Measurements from ENCODE around the gene ODC1.

The ODC1 gene

GRCh38 chr2:10452956-10453904, 5.1 kb upstream of the ODC1 start:
- TF ChIP-seq CTCF (IDR thresholded peaks at IDR 0.05) (no peak), ZFX (IDR thresholded peaks at IDR 0.05; ENCODE audit: borderline replicate concordance) (no peak)
- H3K27ac ChIP-seq, result 0 out of 2 replicates have a peak overlapping the region, but pooled peaks have one; percentile 56

DNA sequence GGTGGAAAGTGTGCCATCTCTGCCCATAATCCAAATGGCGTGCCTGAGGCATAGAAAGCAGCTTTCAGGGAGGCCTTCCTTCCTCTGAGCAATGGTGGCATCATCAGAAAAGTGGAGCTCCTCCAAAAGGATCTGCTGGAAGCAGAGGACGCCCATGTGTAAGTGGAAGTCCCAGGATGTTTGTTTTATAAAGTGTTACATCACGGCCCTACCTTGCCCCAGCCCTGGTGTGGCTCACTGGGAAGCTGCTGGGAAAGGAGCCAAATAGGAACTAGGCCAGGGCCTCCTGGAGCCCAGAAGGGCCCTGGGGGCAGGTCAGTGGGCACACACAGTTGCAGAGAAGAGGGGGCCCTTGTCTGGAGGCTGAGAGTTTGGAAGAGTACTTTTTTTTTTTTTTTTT, 4.2 kb upstream of the ODC1 start:
- no peak for TF ChIP-seq CTCF (IDR thresholded peaks at IDR 0.05)
- TF ChIP-seq ZFX (IDR thresholded peaks at IDR 0.05; ENCODE audit: borderline replicate concordance), result no peak
- peak overlapping the region; percentile 56 for H3K27ac ChIP-seq

DNA sequence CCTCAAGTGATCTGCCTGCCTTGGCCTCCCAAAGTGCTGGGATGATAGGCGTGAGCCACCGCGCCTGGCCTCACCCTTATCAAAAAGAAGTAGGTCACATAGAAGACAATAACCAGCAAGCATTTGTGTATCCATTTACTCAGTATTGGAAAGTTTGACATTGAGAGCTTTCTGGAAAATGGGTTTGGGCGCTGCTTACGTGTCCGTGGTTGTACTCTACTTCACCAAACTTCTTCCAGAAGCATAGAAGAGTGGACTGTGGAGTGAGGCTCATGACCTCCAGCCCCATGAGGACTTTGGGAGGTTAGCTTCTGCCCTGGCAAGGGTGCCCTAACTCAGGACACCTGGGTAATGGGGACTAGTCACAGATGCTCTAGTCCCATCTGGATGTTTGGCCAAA, 3.7 kb upstream of the ODC1 start:
- TF ChIP-seq CTCF (IDR thresholded peaks at IDR 0.05) (no peak), ZFX (IDR thresholded peaks at IDR 0.05; ENCODE audit: borderline replicate concordance) (no peak)
- peak overlapping the region; percentile 56 for H3K27ac ChIP-seq

GRCh38 chr2:10449838-10450691, 1.9 kb upstream of the ODC1 start:
- no peak overlapping the region for H3K27ac ChIP-seq
- TF ChIP-seq ZFX (IDR thresholded peaks at IDR 0.05; ENCODE audit: borderline replicate concordance) (no peak), CTCF (IDR thresholded peaks at IDR 0.05) (no peak)

GRCh38 chr2:10449486-10449831, 1.3 kb upstream of the ODC1 start:
- TF ChIP-seq CTCF (IDR thresholded peaks at IDR 0.05), result no peak
- no peak for TF ChIP-seq ZFX (IDR thresholded peaks at IDR 0.05; ENCODE audit: borderline replicate concordance)
- no peak overlapping the region for H3K27ac ChIP-seq

DNA sequence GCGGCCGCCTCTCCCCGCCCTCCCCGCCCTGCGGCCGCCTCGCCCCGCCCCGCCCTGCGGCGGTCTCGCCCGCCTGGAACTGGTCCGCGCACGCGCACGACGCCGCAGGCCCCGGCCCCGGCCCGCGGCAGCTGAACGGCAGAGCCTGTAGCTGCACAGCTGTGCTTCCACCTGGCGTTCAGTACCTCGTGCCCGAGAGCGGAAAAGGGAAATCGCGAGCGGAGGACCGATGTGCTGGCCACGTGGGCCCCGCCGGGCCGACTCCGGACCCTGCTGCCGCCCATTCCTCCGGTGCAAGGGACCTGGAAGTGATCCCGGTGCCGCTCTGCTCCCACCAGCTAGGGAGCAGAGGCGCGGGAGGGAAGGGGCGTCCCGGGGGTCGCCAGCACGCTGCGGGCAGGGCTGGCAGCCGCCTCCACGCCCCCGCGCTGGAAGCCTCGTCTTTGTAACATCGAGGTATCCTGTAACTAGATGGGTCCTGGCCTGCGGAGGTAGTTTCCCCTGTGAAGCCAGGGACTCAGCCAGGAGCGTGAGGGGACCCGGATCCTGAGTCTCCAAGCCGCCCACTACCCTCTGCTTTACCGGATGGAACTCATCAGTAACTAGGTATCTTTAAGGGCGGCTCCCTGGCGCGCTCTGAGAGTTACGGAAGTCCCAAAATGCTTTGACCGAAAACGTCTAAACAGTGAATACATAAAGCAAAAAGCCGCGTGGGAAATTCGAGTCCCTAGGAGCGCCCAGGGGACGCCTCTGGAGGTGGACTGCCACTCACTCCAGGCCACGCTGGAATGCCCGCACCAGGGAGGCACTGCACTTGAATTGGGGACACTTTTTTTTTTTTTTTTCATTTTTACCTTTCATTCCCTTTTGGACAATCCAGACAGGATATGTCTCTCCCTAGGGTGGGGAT, 704 bp upstream of the ODC1 start:
- no peak for TF ChIP-seq ZFX (IDR thresholded peaks at IDR 0.05; ENCODE audit: borderline replicate concordance)
- peak; percentile 36 for TF ChIP-seq CTCF (IDR thresholded peaks at IDR 0.05)
- peak overlapping the region; percentile 93 for H3K27ac ChIP-seq
